ENCODE measurements around the gene VSIG10. TPM values are rescaled to one million over a fixed set of nuclear protein-coding genes. Genes with fewer than 3 reads are reported as not detected.
"Not testable (repeated sequence)": the region's sequence is repeated elsewhere in the genome, so short reads cannot be mapped to it uniquely, and the experiment has no call there.

Gene VSIG10
- total RNA-seq, result 39.4 and 49.8 TPM in 2 replicates

GRCh38 chr12:118103601-118104382, at the start of gene VSIG10:
TSS of gene VSIG10 (minus strand) at chr12:118104011. CDS start at chr12:118103671, 340 bp downstream.
- DNase-seq (ENCODE audit: low read depth in 2 of 2), result peak; percentile 68 to 84

GRCh38 chr12:118151755-118152154, 47.9 kb upstream of the VSIG10 start:
- no peak for DNase-seq (ENCODE audit: low read depth in 2 of 2)

GRCh38 chr12:118150625-118151024, 46.8 kb upstream of the VSIG10 start:
- DNase-seq (ENCODE audit: low read depth in 2 of 2), result no peak

GRCh38 chr12:118148287-118148686, 44.5 kb upstream of the VSIG10 start:
- no peak for DNase-seq (ENCODE audit: low read depth in 2 of 2)

- no peak for DNase-seq (ENCODE audit: low read depth in 2 of 2)
Measured at GRCh38 chr12:118145798-118146156, 42.0 kb upstream of the VSIG10 start.

GRCh38 chr12:118145113-118145797, 41.4 kb upstream of the VSIG10 start:
- no peak for DNase-seq (ENCODE audit: low read depth in 2 of 2)

- no peak for DNase-seq (ENCODE audit: low read depth in 2 of 2)
Measured at GRCh38 chr12:118144499-118144898, 40.7 kb upstream of the VSIG10 start.

GRCh38 chr12:118140825-118141224, 37.0 kb upstream of the VSIG10 start:
- DNase-seq (ENCODE audit: low read depth in 2 of 2), result no peak

- DNase-seq (ENCODE audit: low read depth in 2 of 2), result peak in 1 of 2 donors; percentile 14
Measured at GRCh38 chr12:118137148-118137678, 33.4 kb upstream of the VSIG10 start.

- peak; percentile 56 to 60 for DNase-seq (ENCODE audit: low read depth in 2 of 2)
Measured at GRCh38 chr12:118136559-118137003, 32.8 kb upstream of the VSIG10 start.

GRCh38 chr12:118135788-118136558, 32.2 kb upstream of the VSIG10 start, which contains the start of gene PEBP1:
TSS of gene PEBP1 (plus strand) at chr12:118136124. CDS start at chr12:118136210, 86 bp downstream.
- peak; percentile 95 to 96 for DNase-seq (ENCODE audit: low read depth in 2 of 2)

- DNase-seq (ENCODE audit: low read depth in 2 of 2), result not testable (repeated sequence)
Measured at GRCh38 chr12:118129436-118129835, 25.6 kb upstream of the VSIG10 start.

GRCh38 chr12:118127867-118128266, 24.1 kb upstream of the VSIG10 start:
- no peak for DNase-seq (ENCODE audit: low read depth in 2 of 2)

- no peak for DNase-seq (ENCODE audit: low read depth in 2 of 2)
Measured at GRCh38 chr12:118126119-118126757, 22.4 kb upstream of the VSIG10 start.

- DNase-seq (ENCODE audit: low read depth in 2 of 2), result no peak
Measured at GRCh38 chr12:118125743-118126118, 21.9 kb upstream of the VSIG10 start.

- DNase-seq (ENCODE audit: low read depth in 2 of 2), result no peak
Measured at GRCh38 chr12:118124333-118124874, 20.6 kb upstream of the VSIG10 start.

- DNase-seq (ENCODE audit: low read depth in 2 of 2), result no peak
Measured at GRCh38 chr12:118122264-118122663, 18.5 kb upstream of the VSIG10 start.

GRCh38 chr12:118120579-118121363, 17.0 kb upstream of the VSIG10 start:
- peak; percentile 71 to 74 for DNase-seq (ENCODE audit: low read depth in 2 of 2)

GRCh38 chr12:118119449-118119879, 15.7 kb upstream of the VSIG10 start:
- DNase-seq (ENCODE audit: low read depth in 2 of 2), result no peak

- DNase-seq (ENCODE audit: low read depth in 2 of 2), result no peak
Measured at GRCh38 chr12:118109088-118109487, 5.3 kb upstream of the VSIG10 start.

Data from lung microvascular endothelial cell (primary cell).